Measurements from ENCODE around the gene LRRK1. TPM values are rescaled to one million over a fixed set of nuclear protein-coding genes. Genes with fewer than 3 reads are reported as not detected.

Gene LRRK1
- total RNA-seq, 4 donors from 2014 or later = 9.4 to 35.5 (median 16.9) TPM

GRCh38 chr15:101028321-101028720 is 109.2 kb downstream of the LRRK1 start:
- TF ChIP-seq CTCF (IDR thresholded peaks at IDR 0.05) = no peak
- DNase-seq (ENCODE audit: low spot score) (no peak), ATAC-seq (ENCODE audit: low FRiP score) (no peak)

DNA sequence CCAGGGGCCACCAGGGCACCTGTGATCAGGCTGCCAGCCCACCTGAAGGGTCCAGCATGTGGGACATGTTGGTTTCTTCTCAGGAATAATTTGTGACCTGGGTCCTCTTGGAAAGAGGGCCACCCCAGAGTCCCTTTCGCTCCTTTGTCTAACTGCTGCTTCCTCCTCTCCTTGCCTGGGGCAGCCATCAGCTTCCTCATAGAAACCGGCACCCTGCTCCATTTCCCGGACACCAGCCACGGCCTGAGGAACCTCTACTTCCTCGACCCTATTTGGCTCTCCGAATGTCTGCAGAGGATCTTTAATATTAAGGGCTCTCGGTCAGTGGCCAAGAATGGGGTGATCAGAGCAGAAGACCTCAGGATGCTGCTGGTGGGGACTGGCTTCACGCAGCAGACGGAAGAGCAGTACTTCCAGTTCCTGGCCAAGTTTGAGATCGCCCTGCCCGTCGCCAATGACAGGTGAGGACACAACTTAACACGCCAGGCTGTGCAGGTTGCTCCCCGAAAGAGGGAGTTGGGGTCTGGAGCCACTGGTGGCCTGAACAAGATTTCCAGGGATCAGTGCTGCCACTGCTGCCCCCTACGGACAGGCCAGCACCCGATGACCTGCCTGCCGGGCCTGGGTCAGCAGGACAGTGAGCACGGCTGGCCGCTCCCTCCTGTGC is 109.7 kb downstream of the LRRK1 start:
- no peak for TF ChIP-seq CTCF (IDR thresholded peaks at IDR 0.05)
- no peak for ATAC-seq (ENCODE audit: low FRiP score)
- DNase-seq (ENCODE audit: low spot score) = no peak

GRCh38 chr15:101029971-101030661 is 111.0 kb downstream of the LRRK1 start:
- DNase-seq (ENCODE audit: low spot score) (peak; percentile 13), ATAC-seq (ENCODE audit: low FRiP score) (no peak)
- TF ChIP-seq CTCF (IDR thresholded peaks at IDR 0.05) = no peak

- DNase-seq (ENCODE audit: low spot score) (no peak), ATAC-seq (ENCODE audit: low FRiP score) (no peak)
- TF ChIP-seq CTCF (IDR thresholded peaks at IDR 0.05) = no peak
These were observed 112.1 kb downstream of the LRRK1 start for GRCh38 chr15:101031213-101031612.

- no peak for TF ChIP-seq CTCF (IDR thresholded peaks at IDR 0.05)
- ATAC-seq (ENCODE audit: low FRiP score) = no peak
- DNase-seq (ENCODE audit: low spot score) = no peak
These were observed 114.6 kb downstream of the LRRK1 start for GRCh38 chr15:101033801-101034200.

DNA sequence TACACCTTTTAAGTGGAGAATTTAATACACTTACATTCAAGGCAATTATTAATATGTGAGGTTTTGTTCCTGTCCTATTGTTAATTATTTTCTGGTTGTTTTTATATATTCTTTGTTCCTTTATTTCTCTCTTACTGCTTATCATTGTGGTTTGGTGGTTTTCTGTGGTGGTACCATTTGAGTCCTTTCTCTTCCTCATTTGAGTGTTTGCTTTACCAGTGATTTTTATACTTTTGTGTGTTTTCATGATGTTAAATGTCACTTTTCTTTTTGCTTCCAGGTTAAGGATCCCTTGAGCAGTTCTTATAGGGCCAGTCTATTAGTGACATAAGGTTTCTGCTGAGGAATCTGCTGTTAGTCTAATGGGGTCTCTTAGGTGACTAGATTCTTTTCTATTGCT is 116.5 kb downstream of the LRRK1 start:
- ATAC-seq (ENCODE audit: low FRiP score) (no peak), DNase-seq (ENCODE audit: low spot score) (no peak)
- TF ChIP-seq CTCF (IDR thresholded peaks at IDR 0.05) = no peak

DNA sequence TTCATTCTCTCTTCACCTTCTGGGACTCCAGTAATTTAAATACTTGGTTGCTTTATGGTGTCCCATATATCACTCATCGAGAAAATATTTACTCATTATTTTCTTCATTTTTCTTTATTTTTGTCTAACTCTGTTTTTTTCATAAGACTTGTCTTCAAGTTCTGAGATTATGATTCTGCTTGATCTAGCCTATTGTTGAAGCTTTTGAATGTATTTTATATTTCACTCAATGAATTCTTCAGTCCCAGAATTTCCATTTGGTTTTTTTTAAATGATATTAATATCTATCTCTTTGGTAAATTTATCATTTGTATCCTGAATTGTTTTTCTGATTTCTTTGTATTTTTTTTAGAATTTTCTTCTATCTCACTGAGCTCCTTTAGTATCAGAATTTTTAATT is 117.0 kb downstream of the LRRK1 start:
- DNase-seq (ENCODE audit: low spot score) (no peak), ATAC-seq (ENCODE audit: low FRiP score) (no peak)
- TF ChIP-seq CTCF (IDR thresholded peaks at IDR 0.05) = no peak
